ENCODE data around the gene CAPRIN1.
"Not testable (repeated sequence)": the region's sequence is repeated elsewhere in the genome, so short reads cannot be mapped to it uniquely, and the experiment has no call there.

CAPRIN1 gene

DNA sequence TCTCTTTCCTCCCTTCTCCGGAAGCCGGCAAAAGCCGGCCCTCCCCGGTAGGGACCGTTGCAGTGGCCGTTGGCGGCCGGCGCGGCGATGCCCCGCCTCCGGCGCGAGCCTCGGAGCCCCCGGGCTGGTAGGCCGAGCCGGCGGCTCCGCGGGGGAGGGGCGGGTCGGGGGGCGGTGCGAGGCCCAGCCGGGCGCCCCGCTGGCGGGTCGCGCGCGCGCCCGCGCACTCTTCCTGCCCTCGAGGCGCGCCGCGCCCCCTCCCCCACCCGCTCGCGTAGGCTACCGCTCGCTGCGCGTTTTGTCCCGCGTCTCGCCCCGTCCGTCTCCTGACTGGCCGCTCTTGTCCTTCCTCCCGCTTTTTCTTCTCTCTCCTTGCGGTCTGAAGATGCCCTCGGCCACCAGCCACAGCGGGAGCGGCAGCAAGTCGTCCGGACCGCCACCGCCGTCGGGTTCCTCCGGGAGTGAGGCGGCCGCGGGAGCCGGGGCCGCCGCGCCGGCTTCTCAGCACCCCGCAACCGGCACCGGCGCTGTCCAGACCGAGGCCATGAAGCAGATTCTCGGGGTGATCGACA lies 591 bp downstream of the CAPRIN1 start:
- DNase-seq (ENCODE audit: low read depth, low spot score): peak; percentile 53

DNA sequence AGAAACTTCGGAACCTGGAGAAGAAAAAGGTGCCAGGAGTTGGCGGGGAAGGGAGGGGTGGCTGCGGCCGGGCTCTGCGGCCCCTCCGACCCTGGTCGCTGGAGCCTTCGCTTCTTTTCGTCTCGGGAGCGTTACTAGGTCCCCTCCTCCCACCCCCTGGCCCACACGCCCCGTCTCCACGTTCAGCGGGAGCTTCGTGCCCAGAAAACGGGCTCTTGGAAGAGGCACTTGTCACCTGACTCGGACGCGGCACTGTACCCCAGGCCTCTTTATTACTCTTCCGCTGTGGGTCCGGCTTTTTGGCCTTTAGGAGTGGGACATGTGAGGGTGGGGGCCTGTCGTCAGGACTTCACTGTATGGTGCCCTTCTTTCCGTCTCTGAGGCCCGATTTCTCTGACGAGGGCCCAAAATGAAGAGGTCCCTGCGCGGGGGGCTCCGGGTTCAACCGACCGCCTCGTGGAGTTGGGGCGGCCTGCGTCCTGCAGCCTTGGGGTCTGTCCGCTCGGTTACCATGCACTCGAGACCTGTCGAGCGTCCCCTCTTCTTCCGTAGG lies 1.2 kb downstream of the CAPRIN1 start:
- DNase-seq (ENCODE audit: low read depth, low spot score): no peak

DNA sequence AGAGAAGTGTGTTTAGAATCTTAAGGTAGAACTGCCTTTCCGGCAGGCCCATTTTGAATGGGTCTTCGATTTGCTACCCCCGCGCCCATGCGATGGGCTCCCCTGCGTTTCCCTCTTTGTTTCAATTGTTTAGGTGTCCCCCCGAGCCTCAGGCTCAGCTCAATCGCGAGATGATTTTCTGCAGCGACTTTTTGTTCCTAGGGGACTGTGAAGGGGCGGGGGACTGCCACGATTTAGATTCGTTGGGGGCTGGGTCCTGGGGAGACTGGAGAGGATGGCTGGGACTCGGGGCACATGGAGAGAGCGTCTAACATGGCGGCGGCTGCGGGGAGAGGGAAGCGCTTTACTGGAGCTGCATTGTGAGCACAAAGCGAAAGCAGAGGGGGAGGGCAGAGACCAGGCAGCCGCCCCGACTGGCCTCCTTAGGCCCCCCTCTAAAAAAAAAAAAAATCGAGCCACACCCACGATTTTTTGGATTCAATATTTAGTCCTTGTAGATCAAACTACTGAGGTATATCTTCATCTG lies 1.7 kb downstream of the CAPRIN1 start:
- no peak for DNase-seq (ENCODE audit: low read depth, low spot score)

DNA sequence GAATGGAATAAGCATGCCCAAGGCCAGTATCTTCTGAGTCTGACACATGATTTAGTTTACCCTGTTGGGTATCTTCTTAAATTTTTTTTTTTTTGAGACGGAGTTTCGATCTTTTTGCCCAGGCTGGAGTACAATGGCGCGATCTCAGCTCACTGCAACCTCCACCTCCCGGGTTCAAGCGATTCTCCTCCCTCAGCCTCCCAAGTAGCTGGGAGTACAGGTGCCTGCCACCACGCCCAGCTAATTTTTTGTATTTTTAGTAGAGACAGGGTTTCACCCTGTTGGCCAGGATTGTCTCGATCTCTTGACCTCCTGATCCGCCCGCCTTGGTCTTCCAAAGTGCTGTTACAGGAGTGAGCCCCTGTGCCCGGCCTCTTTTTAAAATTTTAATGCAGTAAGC lies 2.8 kb downstream of the CAPRIN1 start:
- DNase-seq (ENCODE audit: low read depth, low spot score): not testable (repeated sequence)

DNA sequence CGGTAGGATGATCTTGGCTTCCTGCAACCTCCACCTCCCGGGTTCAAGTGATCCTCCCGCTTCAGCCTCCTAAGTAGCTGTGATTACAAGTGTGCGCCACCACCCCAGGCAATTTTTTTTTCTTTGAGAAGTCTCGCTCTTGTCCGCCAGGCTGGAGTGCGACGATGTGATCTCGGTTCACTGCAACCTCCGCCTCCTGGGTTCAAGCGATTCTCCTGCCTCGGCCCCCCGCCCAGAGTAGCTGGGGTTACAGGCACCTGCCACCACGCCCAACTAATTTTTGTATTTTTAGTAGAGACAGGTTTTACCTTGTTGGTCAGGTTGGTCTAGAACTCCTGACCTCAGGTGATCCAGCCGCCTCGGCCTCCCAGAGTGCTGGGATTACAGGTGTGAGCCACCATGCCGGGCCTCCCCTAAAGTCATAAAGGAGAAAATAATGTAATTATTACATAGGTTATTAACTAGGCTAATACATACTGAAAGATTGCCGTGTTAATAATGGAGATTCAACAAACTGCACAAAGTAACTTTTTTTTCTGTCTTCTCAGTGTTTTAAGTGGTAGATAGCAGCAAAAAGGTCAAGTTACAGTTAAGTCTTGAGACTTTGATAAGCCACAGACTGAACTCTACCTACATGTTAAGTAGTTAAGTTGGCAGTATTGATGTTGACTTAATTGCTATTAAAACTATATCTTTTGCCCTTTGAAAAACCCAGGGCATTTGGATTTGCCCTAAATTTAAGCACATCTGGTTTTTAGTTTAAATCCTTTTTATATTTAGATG lies 3.9 kb downstream of the CAPRIN1 start:
- DNase-seq (ENCODE audit: low read depth, low spot score): no peak

DNA sequence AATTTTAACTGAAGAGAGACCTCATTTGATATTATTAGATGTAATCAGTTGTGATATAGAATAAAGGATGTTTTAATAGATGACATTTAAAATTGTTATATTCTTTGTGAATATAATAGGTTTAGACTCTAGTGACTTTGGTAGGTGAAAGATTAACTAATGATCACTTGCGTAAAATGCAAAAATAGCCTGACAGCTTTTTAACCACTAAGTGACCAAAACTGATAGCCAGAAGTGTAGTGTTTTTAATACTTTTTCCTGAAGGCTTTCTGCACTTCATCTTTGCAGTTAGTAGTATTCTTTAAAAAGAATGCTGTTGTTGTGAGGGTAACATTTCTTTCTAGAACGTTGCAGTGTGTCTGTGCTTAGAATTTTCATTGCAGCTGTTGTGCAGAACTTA lies 5.1 kb downstream of the CAPRIN1 start:
- no peak for DNase-seq (ENCODE audit: low read depth, low spot score)

DNA sequence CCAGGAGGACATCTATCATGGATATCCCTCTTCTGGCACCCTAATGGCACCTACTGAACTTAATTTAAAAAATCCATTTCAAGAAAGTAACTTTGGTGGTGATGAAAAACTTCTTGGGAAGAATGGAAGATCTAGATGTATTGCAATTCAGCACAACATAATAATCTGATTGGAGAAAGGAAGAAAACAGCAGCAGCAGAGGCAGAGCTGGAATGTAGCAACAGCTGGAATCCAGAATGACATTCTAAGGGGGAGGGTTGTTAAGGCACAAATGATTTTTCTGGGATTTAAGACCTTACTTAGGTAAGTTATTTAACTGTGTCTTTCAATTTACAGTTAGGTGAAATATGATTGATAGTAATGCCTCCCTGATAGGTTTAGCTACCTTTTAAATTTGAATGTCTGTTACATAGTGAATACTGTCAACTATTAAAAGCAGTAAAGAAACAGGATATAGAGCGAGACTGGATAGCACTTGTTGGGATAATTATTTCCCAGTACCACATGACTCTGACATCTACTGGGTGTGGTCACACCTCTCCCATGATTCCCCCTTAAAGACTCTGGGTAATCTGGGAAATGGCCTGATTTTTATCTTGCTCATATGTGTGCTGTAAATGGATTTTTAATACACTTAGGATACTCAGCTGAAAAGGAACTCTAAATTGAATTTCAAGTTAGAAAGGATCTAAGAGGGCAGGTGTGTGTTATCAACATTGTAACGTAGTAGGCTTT lies 11.7 kb downstream of the CAPRIN1 start:
- no peak for DNase-seq (ENCODE audit: low read depth, low spot score)

DNA sequence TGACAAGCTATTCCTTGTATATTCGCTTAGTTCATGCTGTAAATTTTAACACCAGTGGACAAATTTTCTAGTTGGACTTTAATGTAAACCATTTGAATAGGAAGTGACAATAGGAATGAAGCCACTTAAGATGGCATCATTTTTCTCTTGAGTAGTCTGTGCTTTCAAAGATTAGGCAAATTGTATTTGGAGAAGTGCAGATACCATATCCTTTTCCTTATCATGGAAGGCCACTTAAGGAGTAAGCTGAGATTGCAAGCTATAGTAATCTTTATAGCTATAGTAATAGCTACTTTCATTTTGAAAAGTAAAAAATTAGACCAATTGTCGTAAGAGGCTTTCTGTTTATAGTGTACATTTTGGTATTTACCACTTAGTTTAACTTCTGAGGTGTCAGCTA lies 12.8 kb downstream of the CAPRIN1 start:
- DNase-seq (ENCODE audit: low read depth, low spot score): no peak

DNA sequence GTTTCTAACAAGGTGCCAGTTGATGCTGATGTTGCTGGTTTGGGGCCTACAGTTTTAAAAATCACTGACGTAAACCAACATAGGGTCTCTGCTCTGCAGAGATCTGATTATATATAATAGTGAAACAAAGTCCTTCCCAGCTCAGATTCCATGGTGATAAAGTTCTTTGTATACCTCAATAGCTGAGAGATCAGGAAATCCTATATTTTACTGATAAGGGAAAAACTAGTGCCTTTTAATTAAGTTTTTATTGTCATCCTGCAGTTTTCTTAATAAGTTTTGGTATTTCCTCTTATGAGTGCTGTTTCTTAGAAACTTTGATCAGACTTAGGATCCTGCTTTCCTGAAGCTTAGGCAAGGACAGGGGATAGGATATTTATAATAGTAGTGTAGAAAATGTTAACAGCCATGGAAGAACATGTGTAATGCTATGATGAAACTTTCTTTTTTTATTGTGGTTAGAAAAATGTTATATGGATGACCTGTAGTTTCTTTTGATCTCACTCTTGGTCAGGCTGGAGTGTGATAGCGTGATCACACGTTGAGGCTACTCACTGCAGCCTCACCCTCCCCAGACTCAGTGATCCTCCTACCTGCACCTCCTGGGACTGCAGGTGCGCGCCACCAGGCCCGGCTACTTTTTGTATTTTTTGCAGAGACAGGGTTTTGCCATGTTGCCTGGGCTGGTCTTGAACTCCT lies 14.1 kb downstream of the CAPRIN1 start:
- DNase-seq (ENCODE audit: low read depth, low spot score): no peak

DNA sequence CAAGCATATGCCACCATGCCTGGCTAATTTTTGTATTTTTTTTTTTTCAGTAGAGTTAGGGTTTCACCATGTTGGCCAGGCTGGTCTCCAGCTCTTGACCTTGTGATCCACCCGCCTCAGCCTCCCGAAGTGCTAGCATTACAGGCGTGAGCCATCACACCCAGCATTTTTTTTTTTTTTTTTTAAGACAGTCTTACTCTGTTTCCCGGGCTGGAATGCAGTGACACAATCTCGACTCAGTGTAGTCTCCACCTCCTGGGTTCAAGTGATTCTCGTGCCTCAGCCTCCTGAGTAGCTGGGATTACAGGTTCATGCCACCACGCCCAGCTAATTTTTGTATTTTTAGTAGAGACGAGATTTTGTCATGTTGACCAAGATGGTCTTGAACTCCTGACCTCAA lies 15.2 kb downstream of the CAPRIN1 start:
- DNase-seq (ENCODE audit: low read depth, low spot score): not testable (repeated sequence)

DNA sequence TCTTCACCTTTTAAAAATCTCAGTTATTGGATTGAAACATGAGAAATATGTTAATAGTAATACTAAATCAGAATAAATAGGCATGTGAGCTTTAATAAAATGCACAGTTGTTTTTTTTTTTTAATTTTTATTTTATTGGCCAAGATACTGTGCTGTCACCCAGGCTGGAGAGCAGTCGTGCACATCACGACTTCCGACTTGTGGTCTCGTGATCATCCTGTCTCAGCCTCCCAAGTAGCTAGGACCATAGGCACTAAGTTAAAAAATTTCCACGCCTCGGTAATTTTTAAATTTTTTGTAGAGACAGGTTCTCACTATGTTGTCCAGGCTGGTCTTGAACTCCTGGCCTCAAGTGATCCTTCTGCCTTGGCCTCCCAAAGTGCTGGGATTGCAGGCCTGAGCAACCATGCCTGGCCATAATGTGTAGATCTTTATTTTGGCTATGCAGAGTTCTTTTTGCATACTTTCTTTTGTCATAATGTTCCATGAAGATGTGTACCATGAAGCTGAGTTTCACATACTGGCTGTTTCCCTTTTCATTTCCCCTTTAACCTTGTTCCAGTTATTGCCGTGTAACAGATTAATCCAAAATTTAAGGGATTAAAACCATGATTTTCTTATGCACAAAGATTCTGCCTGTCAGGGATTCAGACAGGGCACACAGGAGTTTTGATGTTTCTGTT lies 16.0 kb downstream of the CAPRIN1 start:
- DNase-seq (ENCODE audit: low read depth, low spot score): no peak

DNA sequence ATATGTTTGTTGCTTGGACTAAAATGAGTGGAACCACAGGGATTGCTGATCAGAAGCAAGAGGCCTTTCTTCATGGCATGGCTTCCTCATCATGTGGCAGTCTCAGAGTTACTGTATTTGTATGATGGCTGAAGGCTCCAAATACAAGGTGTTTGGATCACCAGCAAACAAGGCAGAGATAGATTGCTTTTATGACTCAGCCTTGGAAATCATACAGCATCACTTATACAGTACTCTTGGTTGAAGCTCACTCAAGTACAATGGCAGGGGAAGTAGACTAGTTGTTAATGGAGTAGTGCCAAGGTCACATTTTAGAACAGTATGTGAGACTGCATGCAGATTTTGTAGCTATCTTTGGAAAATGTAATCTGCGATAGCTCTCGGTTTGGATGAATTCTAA lies 16.6 kb downstream of the CAPRIN1 start:
- DNase-seq (ENCODE audit: low read depth, low spot score): no peak

DNA sequence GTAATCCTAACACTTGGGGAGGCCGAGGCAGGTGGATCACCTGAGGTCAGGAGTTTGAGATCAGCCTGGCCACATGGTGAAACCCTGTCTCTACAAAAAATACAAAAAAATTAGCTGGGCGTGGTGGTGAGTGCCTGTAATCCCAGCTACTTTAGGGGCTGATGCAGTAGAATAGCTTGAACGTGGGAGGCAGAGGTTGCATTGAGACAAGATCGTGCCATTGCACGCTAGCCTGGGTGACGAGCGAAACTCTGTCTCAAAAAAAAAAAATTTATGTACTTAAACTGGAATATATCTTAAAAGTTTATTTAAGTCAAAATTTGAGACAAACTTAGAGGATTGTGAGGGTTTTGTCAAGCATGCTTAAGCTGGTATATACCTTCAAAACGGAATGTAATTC lies 19.8 kb downstream of the CAPRIN1 start:
- DNase-seq (ENCODE audit: low read depth, low spot score): not testable (repeated sequence)

DNA sequence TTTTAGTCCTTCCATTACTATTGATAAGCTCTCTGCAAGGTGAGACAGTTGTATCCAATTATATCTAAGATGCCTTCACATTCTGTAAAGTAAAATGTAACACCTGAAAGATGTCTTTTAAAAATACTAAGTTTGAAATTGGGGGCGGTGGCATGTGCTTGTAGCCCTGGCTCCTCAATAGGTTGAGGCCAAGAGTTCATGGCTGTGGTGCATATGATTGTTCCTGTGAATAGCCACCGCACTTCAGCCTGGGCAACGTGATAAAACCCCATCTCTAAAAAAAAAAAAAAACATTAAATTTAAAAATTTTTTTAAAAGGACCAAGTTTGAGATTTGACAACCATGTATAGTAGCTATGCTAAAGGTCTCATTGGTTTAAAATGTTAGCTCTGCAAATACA lies 20.5 kb downstream of the CAPRIN1 start:
- no peak for DNase-seq (ENCODE audit: low read depth, low spot score)

DNA sequence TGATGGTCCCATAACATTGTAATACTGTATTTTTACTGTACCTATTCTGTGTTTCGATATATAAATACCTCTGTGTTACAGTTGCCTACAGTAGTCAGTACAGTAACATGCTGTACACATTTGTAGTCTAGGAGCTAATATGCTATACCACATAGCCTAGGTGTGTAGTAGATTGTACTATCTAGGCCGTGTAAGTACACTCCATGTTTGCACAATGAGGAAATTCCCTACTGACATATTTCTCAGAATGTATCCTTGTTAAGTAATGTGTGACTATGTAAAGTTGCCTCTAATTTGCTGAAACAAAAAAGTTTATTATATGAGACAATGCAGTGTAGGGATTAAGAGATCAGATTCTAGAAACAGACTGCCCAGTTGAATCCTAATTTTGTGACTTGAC lies 21.3 kb downstream of the CAPRIN1 start:
- no peak for DNase-seq (ENCODE audit: low read depth, low spot score)

DNA sequence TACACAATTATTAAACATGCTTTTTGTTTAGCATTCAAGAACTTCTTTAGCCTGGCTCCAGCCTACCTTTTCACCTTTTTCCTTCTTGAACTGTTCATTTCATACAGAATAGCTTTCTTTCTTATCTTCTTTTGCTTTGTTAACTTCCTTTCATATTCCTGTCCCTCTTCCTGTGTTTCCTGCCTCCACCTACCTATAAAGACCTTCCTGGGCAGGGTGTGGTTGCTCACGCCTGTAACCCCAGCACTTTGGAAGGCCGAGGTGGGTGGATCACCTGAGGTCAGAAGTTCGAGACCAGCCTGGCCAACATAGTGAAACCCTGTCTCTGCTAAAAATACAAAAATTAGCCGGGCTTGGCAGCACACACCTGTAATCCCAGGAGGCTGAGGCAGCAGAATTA lies 22.9 kb downstream of the CAPRIN1 start:
- DNase-seq (ENCODE audit: low read depth, low spot score): no peak

DNA sequence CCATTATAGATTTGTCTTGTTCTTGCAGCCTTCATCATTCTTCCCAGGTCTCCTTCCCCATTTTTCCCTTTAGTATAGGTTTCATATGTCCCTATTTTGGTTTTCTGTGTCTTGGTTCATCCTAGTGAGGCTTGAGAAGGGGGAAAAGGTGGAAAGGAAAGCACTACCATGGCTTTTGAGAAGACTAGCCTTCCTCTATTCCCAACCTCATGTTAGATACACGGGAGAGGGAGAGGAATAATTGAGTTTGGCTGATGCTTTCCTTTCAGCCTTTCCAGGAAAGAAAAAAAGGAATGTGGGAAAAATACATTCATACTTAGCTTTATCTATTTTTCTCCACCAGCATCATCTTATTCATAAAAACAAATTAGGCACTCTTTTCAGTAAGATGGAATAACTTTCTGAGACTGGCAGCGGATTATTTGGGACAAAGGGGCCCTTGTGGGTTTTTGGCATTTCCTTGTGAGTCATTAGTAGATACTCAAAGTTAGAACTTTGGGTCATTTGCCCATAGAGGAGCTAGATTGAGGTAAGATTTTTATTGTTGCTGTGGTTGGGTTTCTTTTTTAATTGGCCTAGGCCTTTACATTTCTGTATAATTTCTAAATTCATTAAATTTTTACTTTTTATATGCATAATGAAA lies 23.8 kb downstream of the CAPRIN1 start:
- no peak for DNase-seq (ENCODE audit: low read depth, low spot score)

DNA sequence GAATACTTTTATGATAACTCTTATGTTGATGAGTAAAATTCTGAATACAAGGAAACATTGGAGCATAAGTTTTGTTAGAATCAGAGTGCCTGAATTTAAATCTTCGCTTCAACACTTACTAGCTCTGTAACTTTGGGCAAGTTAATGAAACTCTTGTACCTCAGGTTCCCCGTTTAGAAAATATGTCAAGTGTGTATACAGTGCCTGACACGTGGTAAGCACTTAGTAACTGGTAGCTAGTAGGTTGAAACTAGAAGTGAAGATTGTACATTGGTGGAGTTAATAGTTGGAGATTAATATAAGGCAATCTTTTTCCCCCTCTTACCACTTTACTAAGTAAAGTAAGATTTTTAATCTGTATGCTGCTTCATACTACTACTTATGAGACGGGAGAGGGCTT lies 29.1 kb downstream of the CAPRIN1 start:
- DNase-seq (ENCODE audit: low read depth, low spot score): no peak

DNA sequence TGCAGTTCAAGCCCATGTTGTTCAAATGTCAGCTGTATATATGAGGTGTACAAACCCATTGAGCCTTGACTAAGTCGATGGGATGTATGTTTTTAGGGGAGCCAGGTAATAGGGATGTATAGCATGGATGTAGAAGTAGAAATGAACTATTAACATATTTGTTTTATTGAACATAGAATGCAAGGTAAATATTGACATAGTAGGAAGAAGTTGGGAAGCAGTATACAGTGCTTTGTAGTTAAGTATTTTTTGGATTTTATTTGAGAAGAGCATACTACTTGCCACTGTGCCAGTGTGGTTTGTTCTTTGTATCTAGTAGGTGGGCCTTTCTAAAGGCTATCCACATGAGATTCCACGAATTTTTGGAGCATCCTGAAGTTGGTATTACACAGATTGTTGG lies 33.1 kb downstream of the CAPRIN1 start:
- no peak for DNase-seq (ENCODE audit: low read depth, low spot score)

DNA sequence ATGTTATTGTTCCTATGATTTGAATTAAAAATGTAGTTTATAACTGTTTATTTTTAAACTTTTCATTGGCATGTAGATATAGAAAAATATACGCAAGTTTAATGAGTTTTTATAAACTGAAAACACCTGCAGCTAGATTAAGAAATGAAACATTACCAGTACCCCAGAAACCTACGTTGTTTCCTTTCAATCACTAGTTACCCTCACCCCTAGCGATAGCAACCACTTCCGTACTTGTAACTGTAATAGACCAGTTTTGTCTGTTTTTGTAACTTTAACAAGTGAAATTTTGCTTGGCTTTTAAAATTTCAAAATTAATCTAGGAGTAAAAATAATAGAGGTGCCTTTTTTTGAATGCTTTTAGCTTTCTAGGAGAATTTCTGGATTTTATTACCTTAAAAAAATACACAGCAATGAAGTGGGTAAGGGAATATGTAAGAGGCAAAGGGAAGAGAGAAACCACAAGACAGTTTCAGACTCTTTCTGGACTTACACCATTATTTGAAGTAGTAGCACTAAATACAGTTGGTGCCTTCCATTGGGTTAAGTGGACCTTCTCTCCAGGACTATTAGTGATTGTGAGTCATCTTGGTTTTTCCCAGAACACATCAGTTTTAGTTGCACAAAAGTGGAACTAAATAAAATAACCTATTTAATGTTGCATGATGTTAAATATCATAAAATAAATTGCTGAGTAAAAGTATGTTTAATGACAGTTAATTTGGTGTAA lies 35.2 kb downstream of the CAPRIN1 start:
- DNase-seq (ENCODE audit: low read depth, low spot score): no peak
